ENCODE data around the gene TBC1D22A.

DNA sequence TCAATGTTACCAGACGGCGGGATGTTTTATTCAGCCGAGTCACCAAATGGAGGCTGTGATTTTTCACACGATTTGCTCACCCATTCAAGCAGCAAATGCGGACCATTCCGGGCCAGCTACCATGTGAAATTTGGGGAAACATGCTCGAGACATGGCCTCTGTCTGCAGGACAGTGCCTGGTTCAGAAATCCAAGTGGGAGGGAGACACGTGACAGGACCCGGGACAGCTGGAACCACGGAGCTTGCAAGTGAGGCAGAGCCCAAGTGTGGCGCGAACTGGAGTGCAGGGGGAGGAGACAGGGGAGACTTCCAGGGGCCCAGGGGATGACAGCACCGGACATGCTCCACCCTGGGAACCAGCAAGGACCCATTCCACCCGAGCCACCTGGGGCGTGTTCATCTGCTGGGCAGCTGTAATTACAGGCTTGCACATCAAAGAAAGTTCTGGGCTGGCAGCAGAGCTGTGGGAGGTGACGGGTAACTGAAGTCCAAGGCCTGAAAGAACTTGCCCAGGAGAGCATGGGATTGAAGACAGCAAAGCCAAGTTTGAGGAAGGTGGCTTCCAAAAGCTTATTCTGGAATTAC is 40.9 kb upstream of the TBC1D22A start:
- TF ChIP-seq, protein P1, sequence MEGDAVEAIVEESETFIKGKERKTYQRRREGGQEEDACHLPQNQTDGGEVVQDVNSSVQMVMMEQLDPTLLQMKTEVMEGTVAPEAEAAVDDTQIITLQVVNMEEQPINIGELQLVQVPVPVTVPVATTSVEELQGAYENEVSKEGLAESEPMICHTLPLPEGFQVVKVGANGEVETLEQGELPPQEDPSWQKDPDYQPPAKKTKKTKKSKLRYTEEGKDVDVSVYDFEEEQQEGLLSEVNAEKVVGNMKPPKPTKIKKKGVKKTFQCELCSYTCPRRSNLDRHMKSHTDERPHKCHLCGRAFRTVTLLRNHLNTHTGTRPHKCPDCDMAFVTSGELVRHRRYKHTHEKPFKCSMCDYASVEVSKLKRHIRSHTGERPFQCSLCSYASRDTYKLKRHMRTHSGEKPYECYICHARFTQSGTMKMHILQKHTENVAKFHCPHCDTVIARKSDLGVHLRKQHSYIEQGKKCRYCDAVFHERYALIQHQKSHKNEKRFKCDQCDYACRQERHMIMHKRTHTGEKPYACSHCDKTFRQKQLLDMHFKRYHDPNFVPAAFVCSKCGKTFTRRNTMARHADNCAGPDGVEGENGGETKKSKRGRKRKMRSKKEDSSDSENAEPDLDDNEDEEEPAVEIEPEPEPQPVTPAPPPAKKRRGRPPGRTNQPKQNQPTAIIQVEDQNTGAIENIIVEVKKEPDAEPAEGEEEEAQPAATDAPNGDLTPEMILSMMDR (IDR thresholded peaks at IDR 0.05) = no peak
- no peak for TF ChIP-seq POLR2A (IDR thresholded peaks at IDR 0.05)

Data from right lobe of liver (tissue), 4 donors.